H1 (cell line): ENCODE measurements around the gene S100A11. TPM values are rescaled to one million over a fixed set of nuclear protein-coding genes. Genes with fewer than 3 reads are reported as not detected.

Experiments
- CTCF ChIA-PET: fragments of 300-600 bp; sonication (Branson Sonifier 250); formaldehyde crosslinking; loops from one replicate; lab custom pipeline; 2021; ENCODE audit not compliant: partially characterized antibody; lab: Charles Lee
- POLR2A ChIA-PET: fragments of 300-600 bp; sonication (Branson Sonifier 250); formaldehyde crosslinking; loops from one replicate; lab custom pipeline; 2021; ENCODE audit warnings: inconsistent platforms; ENCODE audit not compliant: partially characterized antibody; lab: Charles Lee
- DNase-seq, 2 experiments: peaks; one replicate each; pipeline versions ENCODE4 v3.0.0 to v3.0.0-alpha.2; 2010 to 2022; ENCODE audit warnings: low spot score in 2 of 2, low read depth in 1 of 2, mixed read lengths in 1 of 2
- FAIRE-seq: peaks from 2 replicates; lab custom pipeline; 2011; peaks lifted over from hg19 to GRCh38; lab: Jason Lieb, UNC
- H2AFZ ChIP-seq: 2 replicates; pipeline ENCODE4 v1.8.1; 2012; ENCODE audit warnings: low read length, inconsistent platforms
- H2AK5ac ChIP-seq: 2 replicates; pipeline ENCODE4 v1.6.1; 2013; ENCODE audit warnings: low read depth, low read length
- H2BK120ac ChIP-seq: replicated peaks from 2 replicates; pipeline ENCODE3; 2013; ENCODE audit warnings: low read depth, low read length, inconsistent platforms
- H2BK12ac ChIP-seq: 2 replicates; pipeline ENCODE4 v1.6.1; 2013; ENCODE audit warnings: low read depth, low read length
- H2BK15ac ChIP-seq: 2 replicates; pipeline ENCODE4 v1.6.1; 2013; ENCODE audit warnings: low read length
- H2BK20ac ChIP-seq: 2 replicates; pipeline ENCODE4 v1.6.1; 2013; ENCODE audit warnings: low read length
- H2BK5ac ChIP-seq: 2 replicates; pipeline ENCODE4 v1.6.1; 2013; ENCODE audit warnings: low read depth, low read length
- H3K14ac ChIP-seq: 2 replicates; pipeline ENCODE4 v1.6.1; 2013; ENCODE audit warnings: inconsistent platforms; ENCODE audit not compliant: insufficient read length
- H3K18ac ChIP-seq: 2 replicates; pipeline ENCODE4 v1.6.1; 2013; ENCODE audit warnings: low read length; ENCODE audit errors: extremely low read depth
- H3K23ac ChIP-seq: 2 replicates; pipeline ENCODE4 v1.6.1; 2013; ENCODE audit warnings: inconsistent platforms; ENCODE audit not compliant: insufficient read length
- H3K23me2 ChIP-seq: 2 replicates; pipeline ENCODE4 v1.6.1; 2013; ENCODE audit warnings: low read depth, low read length
- H3K27ac ChIP-seq: 2 replicates; pipeline ENCODE4 v1.6.1; 2011; ENCODE audit warnings: low read depth, low read length, inconsistent platforms
- H3K27me3 ChIP-seq, 4 experiments: replicated peaks in 1 of 4; 1 replicate in 1 of 4; 2 replicates in 3 of 4; pipeline versions ENCODE4 v1.6.1 to v1.8.1; 2011 to 2013; ENCODE audit warnings: low read length in 3 of 4, mild to moderate bottlenecking in 3 of 4, inconsistent platforms in 2 of 4, mixed read lengths in 2 of 4, moderate library complexity in 1 of 4; ENCODE audit not compliant: control insufficient read depth in 3 of 4, insufficient read depth in 3 of 4; ENCODE audit errors: extremely low read depth in 1 of 4
- H3K36me3 ChIP-seq, 4 experiments: 2 replicates each; pipeline versions ENCODE4 v1.6.1 to v1.8.1; 2011 to 2013; ENCODE audit warnings: mild to moderate bottlenecking in 4 of 4, low read length in 3 of 4, moderate library complexity in 2 of 4, control low read depth in 1 of 4, inconsistent platforms in 1 of 4; ENCODE audit not compliant: insufficient read depth in 4 of 4, control insufficient read depth in 2 of 4
- H3K4ac ChIP-seq: replicated peaks from 2 replicates; pipeline ENCODE3; 2013; ENCODE audit warnings: low read length, low read depth, mixed read lengths, inconsistent platforms; ENCODE audit not compliant: insufficient read length
- H3K4me1 ChIP-seq, 4 experiments: replicated peaks in 1 of 4; 1 replicate in 1 of 4; 2 replicates in 3 of 4; pipeline versions ENCODE4 v1.6.1 to v1.8.1; 2011 to 2013; ENCODE audit warnings: low read length in 3 of 4, inconsistent platforms in 2 of 4, mixed read lengths in 1 of 4; ENCODE audit not compliant: insufficient read depth in 4 of 4, control insufficient read depth in 3 of 4
- H3K4me2 ChIP-seq, 2 experiments: 2 replicates each; pipeline versions ENCODE4 v1.6.1 to v1.8.1; 2011 to 2013; ENCODE audit warnings: low read depth in 2 of 2, low read length in 2 of 2, control low read depth in 1 of 2, inconsistent platforms in 1 of 2, mild to moderate bottlenecking in 1 of 2; ENCODE audit not compliant: insufficient read depth in 1 of 2
- H3K4me3 ChIP-seq, 4 experiments: fragments of 200-600, 300-600 bp in 1 of 4; sonication (generic), shearing (Covaris generic), sonication (Bioruptor Twin) in 1 of 4; 2 replicates each; pipeline versions ENCODE4 v1.5.1 to v1.8.1; 2011 to 2016; ENCODE audit warnings: low read length in 4 of 4, low read depth in 3 of 4, control low read depth in 2 of 4, inconsistent platforms in 2 of 4, mild to moderate bottlenecking in 2 of 4, mixed read lengths in 1 of 4, moderate library complexity in 1 of 4; ENCODE audit not compliant: insufficient read depth in 2 of 4; ENCODE audit errors: extremely low read depth in 1 of 4
- H3K56ac ChIP-seq: replicated peaks from 2 replicates; pipeline ENCODE3; 2013; ENCODE audit warnings: low read depth, mild to moderate bottlenecking, mixed read lengths, low read length, inconsistent platforms; ENCODE audit not compliant: insufficient read length
- H3K79me1 ChIP-seq: 2 replicates; pipeline ENCODE4 v1.6.1; 2013; ENCODE audit warnings: low read depth, low read length, control low read depth
- H3K79me2 ChIP-seq, 2 experiments: 2 replicates each; pipeline versions ENCODE4 v1.6.1 to v1.8.1; 2012 to 2013; ENCODE audit warnings: low read length in 2 of 2, mild to moderate bottlenecking in 2 of 2, inconsistent platforms in 1 of 2; ENCODE audit not compliant: insufficient read depth in 2 of 2, control insufficient read depth in 1 of 2
- H3K9ac ChIP-seq, 4 experiments: replicated peaks in 1 of 4; 1 replicate in 1 of 4; 2 replicates in 3 of 4; pipeline versions ENCODE4 v1.6.1 to v1.8.1; 2011 to 2013; ENCODE audit warnings: low read depth in 3 of 4, low read length in 3 of 4, control low read depth in 2 of 4, mild to moderate bottlenecking in 2 of 4, moderate library complexity in 2 of 4, inconsistent platforms in 1 of 4; ENCODE audit errors: extremely low read depth in 1 of 4
- H3K9me3 ChIP-seq, 2 experiments: 2 replicates each; pipeline versions ENCODE4 v1.6.1 to v1.8.1; 2012 to 2013; ENCODE audit warnings: mild to moderate bottlenecking in 2 of 2, moderate library complexity in 2 of 2, control low read depth in 1 of 2, inconsistent platforms in 1 of 2, low read depth in 1 of 2, low read length in 1 of 2, mixed read lengths in 1 of 2; ENCODE audit not compliant: insufficient read depth in 2 of 2
- H4K20me1 ChIP-seq, 2 experiments: replicated peaks in 1 of 2; 2 replicates each; pipeline versions ENCODE3 to v1.8.1; 2011 to 2013; ENCODE audit warnings: inconsistent platforms in 2 of 2, low read length in 2 of 2, mild to moderate bottlenecking in 1 of 2; ENCODE audit not compliant: insufficient read depth in 2 of 2, control insufficient read depth in 1 of 2
- H4K5ac ChIP-seq: 2 replicates; pipeline ENCODE4 v1.6.1; 2013; ENCODE audit warnings: low read length, low read depth, mixed read lengths, inconsistent platforms; ENCODE audit not compliant: insufficient read length
- H4K8ac ChIP-seq: 2 replicates; pipeline ENCODE4 v1.8.0; 2013; ENCODE audit warnings: mild to moderate bottlenecking, moderate library complexity, low read length, inconsistent platforms; ENCODE audit not compliant: insufficient read depth; ENCODE audit errors: extremely low read depth
- H4K91ac ChIP-seq: replicated peaks from 2 replicates; pipeline ENCODE3; 2013; ENCODE audit warnings: low read length, mixed read lengths, inconsistent platforms; ENCODE audit not compliant: insufficient read length
- ASH2L ChIP-seq: fragments of 200-600, 300-600 bp; sonication (generic); IDR thresholded peaks from one replicate; pipeline ENCODE4 v1.7.1; 2017; ENCODE audit warnings: low read length
- JUN ChIP-seq: IDR thresholded peaks from 2 replicates; pipeline ENCODE4 v1.6.1; 2011; ENCODE audit warnings: low read depth, mild to moderate bottlenecking, improper control_type of control experiment, low read length
- SIX5 ChIP-seq: IDR thresholded peaks from 2 replicates; pipeline ENCODE4 v1.6.1; 2011; ENCODE audit warnings: mild to moderate bottlenecking, low read depth, low read length
- SRF ChIP-seq: IDR thresholded peaks from 2 replicates; pipeline ENCODE4 v1.6.1; 2011; ENCODE audit warnings: mild to moderate bottlenecking, low read depth, low read length, moderate library complexity
- WGBS, 2 experiments: shearing (Covaris generic) in 1 of 2; methylation state at CpG; one replicate each; pipeline versions ENCODE4 v1.1.6 to v1.1.7; 2013 to 2015; ENCODE audit warnings: low lambda C conversion rate in 2 of 2, mixed read lengths in 2 of 2, inconsistent platforms in 1 of 2, low coverage in 1 of 2, missing lambda C conversion rate in 1 of 2; ENCODE audit not compliant: insufficient replicate concordance in 2 of 2, insufficient coverage in 1 of 2, insufficient read length in 1 of 2; ENCODE audit errors: extremely low coverage in 1 of 2, missing lambda C conversion rate in 1 of 2; 5-methylcytosine and 5-hydroxymethylcytosine counted together
- polyA plus RNA-seq, 7 experiments: library from polyadenylated mRNA; depleted of rRNA in 3 of 7; stranded (reverse) in 5 of 7; unstranded in 2 of 7; fragments of >200 nt in 5 of 7; fragments of 200-250 nt in 2 of 7; gene quantifications; 1 replicate in 5 of 7; 2 replicates in 1 of 7; 4 replicates in 1 of 7; pipeline versions ENCODE4 v1.2.1 to v1.2.3, GENCODE V29; 2011 to 2013; ENCODE audit warnings: missing spikeins in 2 of 7, mixed read lengths in 2 of 7
- total RNA-seq: library from RNA; stranded (reverse); fragmentation: NEBNext Ultra II Directional; extraction: Animal tissue kit (Norgen Biotek cat#: 25700); gene quantifications from 2 replicates; pipeline ENCODE4 v1.2.1, GENCODE V29; 2021

S100A11 gene
- total and polyA plus RNA-seq, 2 of the 8 experiments (the other 6 are each of a cell fraction or from before 2014, with no cell fraction given): 120 to 343 TPM

GRCh38 chr1:152048416-152049009, 11.7 kb upstream of the S100A11 start:
- Histone ChIP-seq H3K79me2 (no peaks in the 10 kb centered on the region), H3K23me2 (no peaks in the 10 kb centered on the region; the same call in 1 of the 2 replicates), H3K9me3 (no peaks in the 10 kb centered on the region), H4K8ac (peak overlapping the region; percentile 54; the same call in 1 of the 2 replicates), H3K14ac (no peak overlapping the region), H3K56ac (no peak overlapping the region), H3K36me3 (no peaks in the 10 kb centered on the region), H3K4me2 (peak overlapping the region; percentile 61 to 70), H2BK12ac (peak overlapping the region; percentile 11; the same call in 1 of the 2 replicates), H2AFZ (peak overlapping the region; percentile 66; the same call in 1 of the 2 replicates), H3K18ac (peak overlapping the region; percentile 68), H4K20me1 (no peaks in the 10 kb centered on the region), H3K23ac (no peak overlapping the region), H3K9ac (peak overlapping the region in 2 of 4 experiments; percentile 5 to 22; a peak in 2 of 7 replicates), H2BK15ac (peak overlapping the region; percentile 76; the same call in 1 of the 2 replicates), H2BK20ac (no peak overlapping the region), H3K27me3 (no peaks in the 10 kb centered on the region; a peak in 1 of 7 replicates), H2AK5ac (no peak overlapping the region), H3K4me1 (peaks cover 14 to 17% (median 16%) of the 10 kb centered on the region in 4 experiments; a peak in 6 of 7 replicates), H2BK5ac (peak overlapping the region; percentile 68; the same call in 1 of the 2 replicates), H3K79me1 (no peaks in the 10 kb centered on the region), H4K91ac (peak overlapping the region; percentile 48), H3K27ac (no peak overlapping the region), H3K4ac (peak overlapping the region; percentile 74), H4K5ac (no peak overlapping the region), H3K4me3 (peak overlapping the region in 3 of 4 experiments; percentile 2 to 44 (median 21); a peak in 4 of 8 replicates), H2BK120ac (no peak overlapping the region)
- DNase-seq: peak in 1 of 2 experiments; percentile 33
- no peak for FAIRE-seq
- ChIA-PET POLR2A (interaction anchor here (1.1 kb wide), 1 partner anchor 11 kb away, joined by 3 read pairs; the partner anchor contains the start of gene S100A11), CTCF (interaction anchor here (0.6 to 3.1 kb wide), 9 partner anchors 10 to 410 kb away, joined by 3 to 11 read pairs (median 5); no protein-coding TSS in a partner anchor)
- WGBS, 2 experiments: 57% methylated on average over 6 of the region's 6 CpGs; no CpG with 5 or more reads in 1 of the 2 experiments
- TF ChIP-seq SIX5 (no peak), ASH2L (peak; percentile 21), SRF (no peak), JUN (no peak)
